ENCODE data around the gene SYTL2.
"Not testable (repeated sequence)": the region's sequence is repeated elsewhere in the genome, so short reads cannot be mapped to it uniquely, and the experiment has no call there.

SYTL2 gene

GRCh38 chr11:85810871-85811611 lies at the start of gene SYTL2:
Gene SYTL2 (minus strand): TSS chr11:85811141. CDS start chr11:85757725, 53,416 bp downstream.
- peak; percentile 72 for DNase-seq (ENCODE audit: low spot score)

DNA sequence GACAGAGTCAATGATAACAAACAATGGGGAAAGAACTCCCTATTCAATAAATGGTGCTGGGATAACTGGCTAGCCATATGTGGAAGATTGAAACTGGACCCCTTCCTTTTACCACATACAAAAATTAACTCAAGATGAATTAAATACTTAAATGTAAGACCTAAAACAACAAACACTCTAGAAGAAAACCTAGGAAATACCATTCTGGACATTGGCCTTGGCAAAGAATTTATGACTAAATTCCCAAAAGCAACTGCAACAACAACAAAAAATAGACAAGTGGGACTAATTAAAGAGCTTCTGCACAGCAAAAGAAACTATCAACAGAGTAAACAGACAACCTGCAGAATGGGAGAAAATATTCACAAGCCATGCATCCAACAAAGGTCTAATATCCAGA lies 48.6 kb upstream of the SYTL2 start:
- not testable (repeated sequence) for DNase-seq (ENCODE audit: low spot score)

DNA sequence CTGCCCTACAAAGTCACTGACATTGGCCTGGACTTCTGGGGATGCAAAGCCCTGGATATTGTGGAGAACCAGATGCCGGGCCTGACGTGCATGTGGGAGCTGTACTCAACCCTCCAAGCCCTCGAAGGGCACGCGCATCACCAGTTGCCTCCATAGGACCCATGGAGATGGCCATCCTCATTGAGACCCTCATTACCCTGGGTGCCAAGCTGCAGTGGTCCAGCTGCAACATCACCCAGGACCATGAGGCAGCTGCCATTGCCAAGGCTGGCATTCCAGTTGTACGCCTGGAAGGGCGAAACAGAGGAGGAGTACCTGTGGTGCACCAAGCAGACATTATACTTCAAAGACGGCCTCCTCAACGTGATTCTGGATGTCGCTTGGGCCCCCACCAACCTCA lies 46.2 kb upstream of the SYTL2 start:
- DNase-seq (ENCODE audit: low spot score) = no peak

GRCh38 chr11:85855341-85855656 lies 44.4 kb upstream of the SYTL2 start, which contains the start of gene CCDC83:
Gene CCDC83 (plus strand): TSS chr11:85855383. CDS start chr11:85865124, 9,741 bp downstream.
- no peak for DNase-seq (ENCODE audit: low spot score)

- DNase-seq (ENCODE audit: low spot score) = peak; percentile 91
Observed at GRCh38 chr11:85854557-85855340, 43.8 kb upstream of the SYTL2 start.

GRCh38 chr11:85854212-85854556 lies 43.2 kb upstream of the SYTL2 start:
- DNase-seq (ENCODE audit: low spot score) = no peak

- DNase-seq (ENCODE audit: low spot score) = not testable (repeated sequence)
Observed at GRCh38 chr11:85853541-85853940, 42.6 kb upstream of the SYTL2 start.

DNA sequence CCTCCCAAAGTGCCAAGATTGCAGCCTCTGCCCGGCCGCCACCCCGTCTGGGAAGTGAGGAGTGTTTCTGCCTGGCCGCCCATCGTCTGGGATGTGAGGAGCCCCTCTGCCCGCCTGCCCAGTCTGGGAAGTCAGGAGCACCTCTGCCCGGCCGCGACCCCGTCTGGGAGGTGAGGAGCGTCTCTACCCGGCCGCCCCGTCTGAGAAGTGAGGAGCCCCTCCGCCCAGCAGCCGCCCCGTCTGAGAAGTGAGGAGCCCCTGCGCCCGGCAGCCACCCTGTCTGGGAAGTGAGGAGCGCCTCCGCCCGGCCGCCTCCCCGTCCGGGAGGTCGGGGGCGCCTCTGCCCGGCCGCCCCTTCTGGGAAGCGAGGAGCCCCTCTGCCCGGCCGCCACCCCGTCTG lies 41.8 kb upstream of the SYTL2 start:
- not testable (repeated sequence) for DNase-seq (ENCODE audit: low spot score)

GRCh38 chr11:85848556-85848955 lies 37.6 kb upstream of the SYTL2 start:
- DNase-seq (ENCODE audit: low spot score) = no peak

- no peak for DNase-seq (ENCODE audit: low spot score)
Observed at GRCh38 chr11:85848006-85848405, 37.1 kb upstream of the SYTL2 start.

GRCh38 chr11:85847436-85847835 lies 36.5 kb upstream of the SYTL2 start:
- DNase-seq (ENCODE audit: low spot score) = no peak

DNA sequence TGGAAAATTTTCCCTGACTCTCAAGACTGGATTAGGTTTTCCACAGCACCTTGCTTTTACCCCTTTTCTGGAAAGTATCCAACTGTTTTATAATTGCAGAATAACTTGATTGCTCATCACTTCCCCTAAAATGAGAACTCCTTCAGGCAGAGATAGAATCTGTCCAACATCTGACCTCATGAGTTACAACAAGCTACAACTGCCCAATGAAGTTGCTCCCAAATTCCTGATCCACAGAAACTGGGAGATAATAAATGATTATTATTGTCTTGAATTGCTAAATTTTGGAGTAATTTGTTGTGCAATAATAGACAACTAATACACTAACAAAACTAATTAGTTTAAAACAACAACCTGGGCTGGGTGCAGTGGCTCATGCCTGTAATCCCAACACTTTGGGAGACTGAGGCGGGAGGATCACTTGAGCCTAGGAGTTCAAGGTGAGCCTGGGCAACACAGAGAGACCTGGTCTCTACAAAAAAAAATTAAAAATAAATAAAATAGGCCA lies 34.2 kb upstream of the SYTL2 start:
- DNase-seq (ENCODE audit: low spot score) = no peak

DNA sequence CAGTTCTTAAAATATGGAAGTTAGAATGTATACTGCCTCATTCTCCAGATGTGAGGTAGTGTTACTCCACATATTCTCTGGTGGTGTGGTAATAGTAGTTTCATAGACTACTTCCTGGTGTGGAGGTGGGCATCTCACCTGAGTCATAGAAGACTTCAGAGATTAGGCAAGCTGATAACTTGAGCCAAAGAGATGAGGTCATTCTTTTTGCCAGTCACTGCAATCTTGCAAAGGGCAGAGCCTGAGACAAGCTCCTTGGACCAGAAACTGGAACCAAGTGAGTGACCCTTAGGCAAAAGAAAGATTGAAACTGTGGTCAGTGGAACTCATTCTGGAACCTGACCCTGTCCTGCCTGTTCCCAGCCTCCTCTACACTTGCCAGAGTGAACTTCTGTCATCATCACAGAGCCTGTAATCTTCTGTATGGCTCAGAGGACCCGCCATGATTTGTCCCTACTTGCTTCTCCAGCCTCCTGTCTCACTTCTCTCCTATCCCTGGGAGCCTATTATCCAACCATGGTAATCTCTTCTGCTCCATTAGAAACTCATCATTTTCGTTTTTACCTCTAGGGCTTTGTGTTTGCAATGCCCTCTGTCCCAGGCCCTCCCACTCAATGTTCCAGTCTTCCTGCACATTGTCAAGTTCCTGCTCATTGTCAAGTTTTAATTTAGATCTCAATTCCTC lies 33.6 kb upstream of the SYTL2 start:
- no peak for DNase-seq (ENCODE audit: low spot score)

DNA sequence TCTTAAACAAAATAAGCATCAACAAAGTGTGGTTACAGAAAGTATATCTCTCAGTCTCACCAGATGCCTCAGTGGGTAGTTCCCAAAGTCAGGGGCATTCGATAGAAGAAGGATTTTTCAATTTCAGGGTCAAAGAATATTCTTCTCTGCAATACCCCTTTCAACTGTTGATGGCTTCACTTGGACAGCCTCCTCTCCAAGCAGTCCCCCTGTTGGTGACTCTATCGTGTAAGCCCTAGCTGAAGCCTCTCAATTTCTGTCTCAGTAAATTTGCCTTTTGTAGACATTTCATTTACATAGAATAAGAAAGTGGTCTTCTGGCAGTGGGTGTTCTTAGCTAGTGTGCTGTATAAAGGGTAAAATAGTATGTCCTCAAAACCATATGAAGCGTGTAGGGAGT lies 33.0 kb upstream of the SYTL2 start:
- DNase-seq (ENCODE audit: low spot score) = no peak

DNA sequence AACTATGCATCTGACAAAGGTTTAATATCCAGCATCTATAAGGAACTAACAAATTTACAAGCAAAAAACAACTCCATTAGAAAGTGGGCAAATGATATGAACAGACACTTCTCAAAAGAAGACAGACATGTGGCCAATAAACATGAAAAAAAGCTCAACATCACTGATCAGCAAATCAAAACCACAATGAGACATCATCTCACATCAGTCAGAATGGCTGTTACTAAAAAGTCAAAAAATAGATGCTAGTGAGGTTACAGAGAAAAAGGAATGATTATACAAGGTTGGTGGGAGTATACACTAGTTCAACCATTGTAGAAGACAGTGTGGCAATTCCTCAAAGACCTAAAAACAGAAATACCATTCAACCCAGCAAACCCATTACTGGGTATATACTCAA lies 30.0 kb upstream of the SYTL2 start:
- not testable (repeated sequence) for DNase-seq (ENCODE audit: low spot score)

GRCh38 chr11:85835729-85836128 lies 24.8 kb upstream of the SYTL2 start:
- DNase-seq (ENCODE audit: low spot score) = no peak

- no peak for DNase-seq (ENCODE audit: low spot score)
Observed at GRCh38 chr11:85835263-85835662, 24.3 kb upstream of the SYTL2 start.

- no peak for DNase-seq (ENCODE audit: low spot score)
Observed at GRCh38 chr11:85831050-85831449, 20.1 kb upstream of the SYTL2 start.

DNA sequence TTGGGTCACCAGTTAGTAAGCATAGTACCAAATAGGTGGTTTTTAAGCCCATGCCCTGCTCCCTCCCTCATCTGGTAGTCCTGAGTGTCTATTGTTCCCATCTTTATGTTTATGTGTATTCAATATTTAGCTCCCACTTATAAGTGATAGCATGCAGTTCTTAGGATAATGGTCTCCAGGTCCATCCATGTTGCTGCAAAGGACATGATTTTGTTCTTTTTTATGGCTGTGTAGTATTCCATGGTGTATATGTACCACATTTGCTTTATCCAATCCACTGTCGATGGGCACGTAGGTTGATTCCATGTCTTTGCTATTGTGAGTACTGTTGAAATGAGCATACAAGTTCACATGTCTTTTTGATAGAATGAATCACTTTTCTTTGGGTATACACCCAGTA lies 18.2 kb upstream of the SYTL2 start:
- DNase-seq (ENCODE audit: low spot score) = no peak

GRCh38 chr11:85828640-85828978 lies 17.7 kb upstream of the SYTL2 start:
- DNase-seq (ENCODE audit: low spot score) = no peak

DNA sequence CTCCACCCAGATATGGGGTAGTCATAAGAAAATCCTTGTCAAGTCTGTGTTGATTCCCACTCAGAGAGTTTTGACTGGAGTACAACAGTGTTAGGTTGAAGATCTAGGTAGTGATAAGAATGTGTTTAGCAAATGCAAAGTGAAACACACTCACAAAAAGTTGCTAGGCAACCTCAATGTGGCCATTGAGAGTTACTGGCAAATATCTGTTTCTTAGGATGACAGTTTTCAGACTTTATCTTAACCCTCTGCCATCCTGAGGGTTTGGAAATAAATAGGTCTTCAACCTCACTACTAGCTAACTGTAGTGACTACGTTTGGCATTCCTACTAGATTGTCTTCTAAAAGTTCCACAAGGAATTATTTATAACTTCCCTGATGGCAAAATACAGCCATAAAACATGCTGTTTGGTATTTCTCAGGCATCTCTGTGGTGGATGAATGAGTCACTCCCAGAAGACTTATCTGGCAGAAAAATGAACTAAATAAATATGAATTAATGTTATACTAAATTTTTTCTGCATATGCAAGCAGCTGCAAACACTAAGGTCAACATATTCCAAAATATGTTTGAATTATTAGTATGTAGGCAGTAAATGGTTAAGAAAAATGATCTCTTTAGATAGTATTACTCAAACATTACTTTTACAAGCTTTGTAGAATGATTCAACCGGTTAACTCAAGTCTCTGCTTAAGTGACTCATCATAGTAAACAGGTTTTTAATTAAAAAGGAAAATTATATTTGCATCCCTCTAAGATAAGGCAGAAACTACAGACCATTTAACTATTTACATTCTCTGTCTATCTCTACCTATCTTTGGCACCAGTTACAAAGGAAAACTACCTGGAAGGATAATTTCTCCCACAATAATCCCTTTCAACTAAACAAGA lies 17.1 kb upstream of the SYTL2 start:
- DNase-seq (ENCODE audit: low spot score) = peak; percentile 47
